Measurements from ENCODE around the gene NLGN1. TPM values are rescaled to one million over a fixed set of nuclear protein-coding genes. Genes with fewer than 3 reads are reported as not detected.

The NLGN1 gene
- total and polyA plus RNA-seq, 12 donors: 0.88 to 19.9 (median 12.6) TPM

DNA sequence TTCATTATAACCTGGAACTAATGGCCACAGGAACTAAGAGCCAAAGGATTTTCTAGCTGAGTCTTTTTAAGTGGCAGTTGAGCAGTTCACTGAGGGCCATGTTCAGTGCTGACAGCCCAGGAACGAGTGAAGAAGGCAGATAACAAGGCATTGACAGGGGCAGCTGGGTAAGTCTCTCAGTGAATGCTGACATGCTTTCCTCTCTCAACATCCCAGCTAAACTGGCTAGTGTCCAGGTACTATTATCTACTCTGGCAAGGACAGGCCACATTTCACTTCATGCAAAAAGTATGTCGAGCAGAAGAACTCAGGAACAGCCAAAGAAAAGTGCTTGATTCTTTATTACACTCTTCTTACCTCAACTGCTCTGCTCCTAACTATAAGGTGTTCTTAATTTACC is 515.9 kb downstream of the NLGN1 start:
- no peak overlapping the region for H3K4me3 ChIP-seq
- H3K36me3 ChIP-seq: no peaks in the 10 kb centered on the region
- TF ChIP-seq, protein P1, sequence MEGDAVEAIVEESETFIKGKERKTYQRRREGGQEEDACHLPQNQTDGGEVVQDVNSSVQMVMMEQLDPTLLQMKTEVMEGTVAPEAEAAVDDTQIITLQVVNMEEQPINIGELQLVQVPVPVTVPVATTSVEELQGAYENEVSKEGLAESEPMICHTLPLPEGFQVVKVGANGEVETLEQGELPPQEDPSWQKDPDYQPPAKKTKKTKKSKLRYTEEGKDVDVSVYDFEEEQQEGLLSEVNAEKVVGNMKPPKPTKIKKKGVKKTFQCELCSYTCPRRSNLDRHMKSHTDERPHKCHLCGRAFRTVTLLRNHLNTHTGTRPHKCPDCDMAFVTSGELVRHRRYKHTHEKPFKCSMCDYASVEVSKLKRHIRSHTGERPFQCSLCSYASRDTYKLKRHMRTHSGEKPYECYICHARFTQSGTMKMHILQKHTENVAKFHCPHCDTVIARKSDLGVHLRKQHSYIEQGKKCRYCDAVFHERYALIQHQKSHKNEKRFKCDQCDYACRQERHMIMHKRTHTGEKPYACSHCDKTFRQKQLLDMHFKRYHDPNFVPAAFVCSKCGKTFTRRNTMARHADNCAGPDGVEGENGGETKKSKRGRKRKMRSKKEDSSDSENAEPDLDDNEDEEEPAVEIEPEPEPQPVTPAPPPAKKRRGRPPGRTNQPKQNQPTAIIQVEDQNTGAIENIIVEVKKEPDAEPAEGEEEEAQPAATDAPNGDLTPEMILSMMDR (IDR thresholded peaks at IDR 0.05): no peak
- intact Hi-C loops (cut with DNase I): no loop called here
- ATAC-seq (peak; percentile 92 to 99 (median 96)), DNase-seq (peak; percentile 9 to 56)
- 4 to 6% methylated on average over 2 of the region's 2 CpGs for WGBS, 2 donors
- peak overlapping the region in 5 of 10 donors; percentile 7 to 64 (median 55) for H3K27ac ChIP-seq
- peaks cover 0 to 21% (median 7%) of the 10 kb centered on the region in 9 donors for H3K4me1 ChIP-seq
- H3K9me3 ChIP-seq: no peaks in the 10 kb centered on the region
- H3K27me3 ChIP-seq: no peaks in the 10 kb centered on the region

DNA sequence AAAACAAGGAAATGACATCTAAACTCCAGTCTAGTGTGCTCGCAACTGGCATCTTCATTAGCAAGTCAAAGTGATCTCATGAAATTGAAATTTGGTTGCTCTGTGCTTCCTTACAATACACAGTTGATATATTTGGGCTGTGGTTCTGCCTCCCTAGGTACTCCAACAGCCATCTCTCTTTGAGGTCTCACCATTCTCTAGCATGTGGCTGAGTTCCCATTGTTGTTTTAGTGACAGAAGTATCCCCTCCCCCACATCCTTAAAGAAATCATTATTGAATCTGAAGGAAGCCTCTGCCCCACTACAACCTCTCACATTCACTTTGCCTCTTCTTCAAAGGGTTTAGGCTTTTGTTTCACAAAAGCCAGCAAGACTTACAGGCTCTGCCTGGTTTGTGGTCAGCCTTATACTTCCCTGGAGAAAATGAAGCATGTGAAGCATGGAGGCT is 516.5 kb downstream of the NLGN1 start:
- no peaks in the 10 kb centered on the region for H3K27me3 ChIP-seq
- ATAC-seq (peak in 2 of 8 donors; percentile 21 to 45), DNase-seq (no peak)
- peaks cover 0 to 21% (median 7%) of the 10 kb centered on the region in 9 donors for H3K4me1 ChIP-seq
- H3K36me3 ChIP-seq: no peaks in the 10 kb centered on the region
- WGBS, 2 donors: 44 to 51% methylated on average over 1 of the region's 1 CpG
- H3K4me3 ChIP-seq: no peak overlapping the region
- TF ChIP-seq, protein P1 (IDR thresholded peaks at IDR 0.05): no peak
- H3K9me3 ChIP-seq: no peaks in the 10 kb centered on the region
- peak overlapping the region in 5 of 10 donors; percentile 7 to 60 (median 23) for H3K27ac ChIP-seq
- intact Hi-C loops (cut with DNase I): no loop called here

DNA sequence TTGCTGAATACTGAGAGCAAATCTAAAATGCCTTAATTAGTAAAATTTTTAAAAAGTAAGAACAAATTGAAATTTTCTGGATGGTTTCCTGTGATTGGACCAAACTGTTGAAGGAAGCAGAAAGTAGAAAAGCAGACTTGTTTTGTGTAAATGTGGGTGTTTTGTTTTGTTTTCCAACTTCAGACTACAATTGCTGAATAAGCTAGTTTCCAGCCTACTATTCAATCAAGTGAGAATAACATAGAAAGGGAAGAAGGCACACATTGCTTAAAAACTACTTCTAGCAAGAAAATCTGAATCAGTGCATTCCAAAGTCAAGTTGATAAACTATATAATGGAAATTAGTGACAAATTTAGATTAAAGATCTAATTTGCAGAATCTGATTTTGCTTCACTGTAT is 519.3 kb downstream of the NLGN1 start:
- Histone ChIP-seq H3K4me3 (no peak overlapping the region), H3K9me3 (no peaks in the 10 kb centered on the region), H3K4me1 (peaks cover 0 to 21% (median 7%) of the 10 kb centered on the region in 9 donors), H3K27me3 (no peaks in the 10 kb centered on the region), H3K36me3 (no peaks in the 10 kb centered on the region), H3K27ac (no peak overlapping the region)
- intact Hi-C loops (cut with DNase I): no loop called here
- no peak for DNase-seq
- ATAC-seq: no peak
- TF ChIP-seq, protein P1 (IDR thresholded peaks at IDR 0.05): no peak

DNA sequence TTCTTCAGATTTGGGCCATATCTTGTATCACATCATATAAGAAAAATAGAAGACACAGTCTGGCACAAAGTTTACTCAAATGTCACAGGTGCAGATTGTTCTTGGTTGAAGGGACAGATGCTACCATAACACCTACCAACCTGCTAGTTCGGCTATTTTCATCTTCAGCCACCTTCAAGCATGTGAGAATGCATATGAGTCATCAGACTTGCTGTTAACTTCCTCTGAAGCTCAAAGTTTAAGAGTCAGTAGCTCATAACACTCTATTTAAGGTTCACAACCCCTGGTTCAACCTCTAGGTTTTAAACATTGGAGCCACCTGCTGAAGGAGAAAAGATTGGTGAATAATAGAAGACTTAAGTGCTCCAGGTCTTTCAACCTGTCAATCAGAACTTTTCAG is 522.8 kb downstream of the NLGN1 start:
- no peaks in the 10 kb centered on the region for H3K9me3 ChIP-seq
- 63 to 89% methylated on average over 1 of the region's 1 CpG for WGBS, 2 donors

More for the DNA sequence above, 522.8 kb downstream of the NLGN1 start:
- Histone ChIP-seq H3K36me3 (no peaks in the 10 kb centered on the region), H3K27me3 (no peaks in the 10 kb centered on the region), H3K27ac (no peak overlapping the region), H3K4me3 (no peak overlapping the region), H3K4me1 (no peaks in the 10 kb centered on the region)
- TF ChIP-seq, protein P1 (IDR thresholded peaks at IDR 0.05): no peak
- intact Hi-C loops (cut with DNase I): no loop called here
- no peak for DNase-seq
- no peak for ATAC-seq

Data from heart right ventricle (tissue), 16 donors.